HepG2 (cell line): ENCODE data around the gene CD28. TPM values are rescaled to one million over a fixed set of nuclear protein-coding genes. Genes with fewer than 3 reads are reported as not detected.

ENCODE experiments used
- AHDC1 ChIP-seq: sonication (generic); formaldehyde crosslinking; IDR thresholded peaks from 2 replicates; pipeline ENCODE4 v1.5.1; 2020; ENCODE audit warnings: mild to moderate bottlenecking, missing genetic modification reagents, borderline replicate concordance
- ATF7 ChIP-seq, 2 experiments: fragments of 450-650 bp in 1 of 2; sonication (generic) in 1 of 2; formaldehyde crosslinking in 1 of 2; IDR thresholded peaks; 2 replicates each; pipeline versions ENCODE4 v1.4.0 to v1.6.1; 2016 to 2020; ENCODE audit warnings: antibody characterized with exemption in 1 of 2, mild to moderate bottlenecking in 1 of 2, missing genetic modification reagents in 1 of 2
- CHD4 ChIP-seq: fragments of 200-600 bp; sonication (generic); IDR thresholded peaks from 2 replicates; pipeline ENCODE4 v1.7.0; 2017; ENCODE audit warnings: mild to moderate bottlenecking, low read length, borderline replicate concordance
- HHEX ChIP-seq: IDR thresholded peaks from 2 replicates; pipeline ENCODE4 v1.6.1; 2016; ENCODE audit warnings: control low read depth
- MED13 ChIP-seq: sonication (generic); formaldehyde crosslinking; IDR thresholded peaks from 2 replicates; pipeline ENCODE4 v1.5.0; 2020; ENCODE audit warnings: missing genetic modification reagents
- POLR2AphosphoS5 ChIP-seq: IDR thresholded peaks from 2 replicates; pipeline ENCODE4 v1.6.1; 2012; ENCODE audit warnings: low read depth, low read length
- RORA ChIP-seq: sonication (generic); formaldehyde crosslinking; IDR thresholded peaks from 2 replicates; pipeline ENCODE4 v1.5.0; 2020; ENCODE audit warnings: mild to moderate bottlenecking, missing genetic modification reagents, moderate library complexity
- RXRA ChIP-seq: sonication (generic); formaldehyde crosslinking; IDR thresholded peaks from 2 replicates; pipeline ENCODE4 v1.5.1; 2020; ENCODE audit warnings: missing genetic modification reagents
- SCMH1 ChIP-seq: sonication (generic); formaldehyde crosslinking; IDR thresholded peaks from 2 replicates; pipeline ENCODE4 v1.9.0; 2021; ENCODE audit warnings: missing genetic modification reagents, mild to moderate bottlenecking, borderline replicate concordance
- SP140L ChIP-seq: sonication (generic); formaldehyde crosslinking; IDR thresholded peaks from 2 replicates; pipeline ENCODE4 v1.4.0; 2020; ENCODE audit warnings: missing genetic modification reagents, borderline replicate concordance
- SP5 ChIP-seq: IDR thresholded peaks from 2 replicates; pipeline ENCODE4 v1.6.1; 2016; ENCODE audit warnings: low read depth, borderline replicate concordance
- ZNF772 ChIP-seq: sonication (generic); formaldehyde crosslinking; IDR thresholded peaks from 2 replicates; pipeline ENCODE4 v1.5.0; 2020; ENCODE audit warnings: mild to moderate bottlenecking, missing genetic modification reagents
- ZNF781 ChIP-seq: sonication (generic); formaldehyde crosslinking; IDR thresholded peaks from 2 replicates; pipeline ENCODE4 v1.5.1; 2020; ENCODE audit warnings: borderline replicate concordance, mild to moderate bottlenecking, missing genetic modification reagents; ENCODE audit errors: not compliant biosample characterization
- ZNF878 ChIP-seq: sonication (generic); formaldehyde crosslinking; IDR thresholded peaks from 2 replicates; pipeline ENCODE4 v1.8.1; 2023; ENCODE audit warnings: mild to moderate bottlenecking, missing genetic modification reagents, moderate library complexity
- polyA plus RNA-seq, 8 experiments: library from polyadenylated mRNA; depleted of rRNA in 3 of 8; stranded (reverse) in 7 of 8; unstranded in 1 of 8; fragments of >200 nt; fragmentation: Illumina TruSeq in 4 of 8; extraction: Trizol in 4 of 8; gene quantifications; 2 replicates each; pipeline versions ENCODE4 v1.2.1 to v1.2.3, GENCODE V29; 2011 to 2016; ENCODE audit warnings: low read depth in 4 of 8, missing spikeins in 1 of 8, mixed read lengths in 1 of 8; ENCODE audit not compliant: insufficient read depth in 1 of 8
- total RNA-seq, 5 experiments: library from RNA; depleted of rRNA; stranded (reverse); fragments of >200 nt; fragmentation: Illumina TruSeq; extraction: Trizol; gene quantifications; 2 replicates each; pipeline ENCODE4 v1.2.3, GENCODE V29; 2016; ENCODE audit warnings: low read depth in 1 of 5
- TF ChIP-seq, protein P1 (sequence below): sonication (generic); formaldehyde crosslinking; conservative IDR thresholded peaks from 2 replicates; pipeline ENCODE4 v1.4.0; 2020; ENCODE audit warnings: missing genetic modification reagents
- TF ChIP-seq, protein P2 (sequence below): IDR thresholded peaks from 2 replicates; pipeline ENCODE4 v1.6.1; 2012; ENCODE audit warnings: low read depth, low read length, improper control_type of control experiment
- TF ChIP-seq, protein P3 (sequence below): sonication (generic); formaldehyde crosslinking; IDR thresholded peaks from 2 replicates; pipeline ENCODE4 v1.4.0; 2020; ENCODE audit warnings: low read depth, mild to moderate bottlenecking, missing genetic modification reagents

CD28 gene
- total and polyA plus RNA-seq, 2 of the 13 experiments (the other 11 are each of a cell fraction or from before 2014, with no cell fraction given): not detected

DNA sequence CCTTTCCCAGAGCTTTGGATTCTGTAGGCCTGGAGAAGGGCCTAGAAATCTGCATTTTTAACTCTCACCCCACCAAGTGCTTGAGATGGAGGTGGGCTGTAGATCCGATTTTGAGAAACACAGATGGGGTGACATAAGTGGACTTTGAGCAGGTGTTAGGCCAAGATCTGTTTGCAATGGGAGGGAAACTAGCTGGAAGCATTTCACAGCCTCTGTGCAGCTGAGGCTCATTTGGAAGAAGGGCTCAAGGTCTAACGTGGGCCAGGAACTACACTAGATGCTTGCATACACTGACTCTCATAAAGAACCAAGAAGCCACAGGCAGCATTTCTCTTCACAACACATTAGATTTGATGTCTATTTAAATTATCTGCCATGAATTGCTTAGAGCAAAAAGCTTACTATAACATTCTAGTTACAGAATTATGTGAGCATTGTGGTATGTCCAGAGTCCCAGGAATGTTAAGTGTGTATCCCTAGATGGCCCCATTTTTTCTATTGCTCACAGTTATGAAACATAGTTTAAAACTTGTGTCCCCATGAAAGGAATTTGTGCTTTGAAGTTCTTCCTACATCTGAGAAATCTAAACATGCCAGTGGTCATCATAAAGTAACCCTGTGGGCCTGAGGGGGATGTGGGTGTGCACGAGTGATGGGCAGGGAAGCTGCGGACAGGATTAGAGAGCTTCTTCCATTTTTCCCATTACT, 77.2 kb downstream of the CD28 start (continued):
- TF ChIP-seq SP5 (peak; percentile 99), AHDC1 (CRISPR knock-in tag) (peak; percentile 89), RORA (CRISPR knock-in tag) (no peak), POLR2AphosphoS5 (peak; percentile 42; the same call in 1 of the 2 replicates), ZNF781 (CRISPR knock-in tag) (peak; percentile 74), ATF7 (IDR thresholded peaks at IDR 0.05) (no peak; the same call in 1 of the 2 replicates), ATF7 (CRISPR knock-in tag; IDR thresholded peaks at IDR 0.05) (no peak; the same call in 1 of the 2 replicates), SCMH1 (no peak), SP140L (peak; percentile 35; the same call in 1 of the 2 replicates), RXRA (peak; percentile 75; the same call in 1 of the 2 replicates), CHD4 (peak; percentile 26; the same call in 1 of the 2 replicates), ZNF772 (CRISPR knock-in tag) (peak; percentile 77; the same call in 1 of the 2 replicates), MED13 (CRISPR knock-in tag) (peak; percentile 42; the same call in 1 of the 2 replicates), HHEX (peak; percentile 57), ZNF878 (peak; percentile 66; the same call in 1 of the 2 replicates)
- TF ChIP-seq, protein P1, sequence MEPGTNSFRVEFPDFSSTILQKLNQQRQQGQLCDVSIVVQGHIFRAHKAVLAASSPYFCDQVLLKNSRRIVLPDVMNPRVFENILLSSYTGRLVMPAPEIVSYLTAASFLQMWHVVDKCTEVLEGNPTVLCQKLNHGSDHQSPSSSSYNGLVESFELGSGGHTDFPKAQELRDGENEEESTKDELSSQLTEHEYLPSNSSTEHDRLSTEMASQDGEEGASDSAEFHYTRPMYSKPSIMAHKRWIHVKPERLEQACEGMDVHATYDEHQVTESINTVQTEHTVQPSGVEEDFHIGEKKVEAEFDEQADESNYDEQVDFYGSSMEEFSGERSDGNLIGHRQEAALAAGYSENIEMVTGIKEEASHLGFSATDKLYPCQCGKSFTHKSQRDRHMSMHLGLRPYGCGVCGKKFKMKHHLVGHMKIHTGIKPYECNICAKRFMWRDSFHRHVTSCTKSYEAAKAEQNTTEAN: peak; percentile 92
- TF ChIP-seq, protein P2, sequence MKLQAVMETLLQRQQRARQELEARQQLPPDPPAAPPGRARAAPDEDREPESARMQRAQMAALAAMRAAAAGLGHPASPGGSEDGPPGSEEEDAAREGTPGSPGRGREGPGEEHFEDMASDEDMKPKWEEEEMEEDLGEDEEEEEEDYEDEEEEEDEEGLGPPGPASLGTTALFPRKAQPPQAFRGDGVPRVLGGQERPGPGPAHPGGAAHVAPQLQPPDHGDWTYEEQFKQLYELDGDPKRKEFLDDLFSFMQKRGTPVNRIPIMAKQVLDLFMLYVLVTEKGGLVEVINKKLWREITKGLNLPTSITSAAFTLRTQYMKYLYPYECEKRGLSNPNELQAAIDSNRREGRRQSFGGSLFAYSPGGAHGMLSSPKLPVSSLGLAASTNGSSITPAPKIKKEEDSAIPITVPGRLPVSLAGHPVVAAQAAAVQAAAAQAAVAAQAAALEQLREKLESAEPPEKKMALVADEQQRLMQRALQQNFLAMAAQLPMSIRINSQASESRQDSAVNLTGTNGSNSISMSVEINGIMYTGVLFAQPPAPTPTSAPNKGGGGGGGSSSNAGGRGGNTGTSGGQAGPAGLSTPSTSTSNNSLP: peak; percentile 94
- TF ChIP-seq, protein P3, sequence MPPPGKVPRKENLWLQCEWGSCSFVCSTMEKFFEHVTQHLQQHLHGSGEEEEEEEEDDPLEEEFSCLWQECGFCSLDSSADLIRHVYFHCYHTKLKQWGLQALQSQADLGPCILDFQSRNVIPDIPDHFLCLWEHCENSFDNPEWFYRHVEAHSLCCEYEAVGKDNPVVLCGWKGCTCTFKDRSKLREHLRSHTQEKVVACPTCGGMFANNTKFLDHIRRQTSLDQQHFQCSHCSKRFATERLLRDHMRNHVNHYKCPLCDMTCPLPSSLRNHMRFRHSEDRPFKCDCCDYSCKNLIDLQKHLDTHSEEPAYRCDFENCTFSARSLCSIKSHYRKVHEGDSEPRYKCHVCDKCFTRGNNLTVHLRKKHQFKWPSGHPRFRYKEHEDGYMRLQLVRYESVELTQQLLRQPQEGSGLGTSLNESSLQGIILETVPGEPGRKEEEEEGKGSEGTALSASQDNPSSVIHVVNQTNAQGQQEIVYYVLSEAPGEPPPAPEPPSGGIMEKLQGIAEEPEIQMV (CRISPR knock-in tag): peak; percentile 20; the same call in 1 of the 2 replicates
